HepG2 (cell line): Measurements from ENCODE around the gene SCARF1. TPM values are rescaled to one million over a fixed set of nuclear protein-coding genes. Genes with fewer than 3 reads are reported as not detected.

Source experiments
- ARID5B ChIP-seq: IDR thresholded peaks from 2 replicates; pipeline ENCODE4 v1.4.0; 2020; ENCODE audit warnings: mild to moderate bottlenecking, missing genetic modification reagents
- ETS1 ChIP-seq: sonication (generic); formaldehyde crosslinking; IDR thresholded peaks from 2 replicates; pipeline ENCODE4 v1.4.0; 2020; ENCODE audit warnings: missing genetic modification reagents
- FOSL1 ChIP-seq: sonication (generic); formaldehyde crosslinking; IDR thresholded peaks from 2 replicates; pipeline ENCODE4 v1.9.0; 2021; ENCODE audit warnings: missing genetic modification reagents, borderline replicate concordance
- GFI1 ChIP-seq: sonication (generic); formaldehyde crosslinking; IDR thresholded peaks from 2 replicates; pipeline ENCODE4 v1.5.0; 2020; ENCODE audit warnings: missing genetic modification reagents, mild to moderate bottlenecking, borderline replicate concordance
- GTF3A ChIP-seq: sonication (generic); formaldehyde crosslinking; conservative IDR thresholded peaks from 2 replicates; pipeline ENCODE4 v1.4.0; 2020; ENCODE audit warnings: mild to moderate bottlenecking, missing genetic modification reagents
- KAT2B ChIP-seq: fragments of 150-350 bp; IDR thresholded peaks from 2 replicates; pipeline ENCODE4 v1.6.1; 2014; ENCODE audit warnings: low read depth, low read length, borderline replicate concordance
- PHF8 ChIP-seq: sonication (generic); formaldehyde crosslinking; IDR thresholded peaks from 2 replicates; pipeline ENCODE4 v1.5.0; 2020; ENCODE audit warnings: missing genetic modification reagents
- POLR2G ChIP-seq: fragments of 200-400 bp; formaldehyde crosslinking; IDR thresholded peaks from 2 replicates; pipeline ENCODE4 v1.6.1; 2018; ENCODE audit warnings: mild to moderate bottlenecking, low read depth, low read length, moderate library complexity
- PPARG ChIP-seq: conservative IDR thresholded peaks from 2 replicates; pipeline ENCODE4 v1.6.1; 2016; ENCODE audit warnings: missing biosample characterization, missing genetic modification reagents
- RAD21 ChIP-seq: fragments of 450-650 bp; formaldehyde crosslinking; IDR thresholded peaks from 2 replicates; pipeline ENCODE4 v1.5.0; 2020; ENCODE audit warnings: mild to moderate bottlenecking
- SIN3B ChIP-seq: fragments of 150-350 bp; IDR thresholded peaks from 2 replicates; pipeline ENCODE4 v1.6.1; 2014; ENCODE audit warnings: low read length
- ZC3H4 ChIP-seq: sonication (generic); formaldehyde crosslinking; IDR thresholded peaks from 2 replicates; pipeline ENCODE4 v1.4.0; 2020; ENCODE audit warnings: missing genetic modification reagents, borderline replicate concordance
- ZHX2 ChIP-seq, 2 experiments: sonication (generic) in 1 of 2; formaldehyde crosslinking in 1 of 2; IDR thresholded peaks; 2 replicates each; pipeline versions ENCODE4 v1.6.1 to v1.9.0; 2014 to 2022; ENCODE audit warnings: antibody characterized with exemption in 1 of 2, borderline replicate concordance in 1 of 2, inconsistent platforms in 1 of 2, low read depth in 1 of 2, missing genetic modification reagents in 1 of 2
- ZNF282 ChIP-seq: fragments of 450-650 bp; IDR thresholded peaks from 2 replicates; pipeline ENCODE4 v1.6.1; 2018; ENCODE audit not compliant: partially characterized antibody
- ZNF329 ChIP-seq: sonication (generic); formaldehyde crosslinking; IDR thresholded peaks from 2 replicates; pipeline ENCODE4 v1.9.0; 2021; ENCODE audit warnings: low read depth, mild to moderate bottlenecking, missing genetic modification reagents
- ZNF484 ChIP-seq: sonication (generic); formaldehyde crosslinking; IDR thresholded peaks from 2 replicates; pipeline ENCODE4 v1.5.1; 2020; ENCODE audit warnings: mild to moderate bottlenecking, low read depth, missing genetic modification reagents, borderline replicate concordance
- ZNF577 ChIP-seq: sonication (generic); formaldehyde crosslinking; IDR thresholded peaks from 2 replicates; pipeline ENCODE4 v1.4.0; 2020; ENCODE audit warnings: mild to moderate bottlenecking, low read depth, missing genetic modification reagents, borderline replicate concordance
- ZNF83 ChIP-seq: sonication (generic); formaldehyde crosslinking; IDR thresholded peaks from 2 replicates; pipeline ENCODE4 v1.4.0; 2020; ENCODE audit warnings: missing genetic modification reagents, mild to moderate bottlenecking, borderline replicate concordance
- polyA plus RNA-seq, 8 experiments: library from polyadenylated mRNA; depleted of rRNA in 3 of 8; stranded (reverse) in 7 of 8; unstranded in 1 of 8; fragments of >200 nt; fragmentation: Illumina TruSeq in 4 of 8; extraction: Trizol in 4 of 8; gene quantifications; 2 replicates each; pipeline versions ENCODE4 v1.2.1 to v1.2.3, GENCODE V29; 2011 to 2016; ENCODE audit warnings: low read depth in 4 of 8, missing spikeins in 1 of 8, mixed read lengths in 1 of 8; ENCODE audit not compliant: insufficient read depth in 1 of 8
- total RNA-seq, 5 experiments: library from RNA; depleted of rRNA; stranded (reverse); fragments of >200 nt; fragmentation: Illumina TruSeq; extraction: Trizol; gene quantifications; 2 replicates each; pipeline ENCODE4 v1.2.3, GENCODE V29; 2016; ENCODE audit warnings: low read depth in 1 of 5

Gene SCARF1
- total and polyA plus RNA-seq, 2 of the 13 experiments (the other 11 are each of a cell fraction or from before 2014, with no cell fraction given): 0.24 to 0.71 TPM

GRCh38 chr17:1604831-1605528 lies 40.6 kb downstream of the SCARF1 start (continued):
- TF ChIP-seq ZHX2 (IDR thresholded peaks at IDR 0.05; ENCODE audit: low read depth): no peak
- no peak for TF ChIP-seq ZHX2 (CRISPR knock-in tag; IDR thresholded peaks at IDR 0.05; ENCODE audit: borderline replicate concordance)
- TF ChIP-seq ZNF577 (CRISPR knock-in tag): no peak
- no peak for TF ChIP-seq ARID5B (CRISPR knock-in tag)
- TF ChIP-seq POLR2G: no peak
- TF ChIP-seq SIN3B: no peak
- TF ChIP-seq ZNF484 (CRISPR knock-in tag): no peak
- no peak for TF ChIP-seq PPARG (CRISPR knock-in tag)
- no peak for TF ChIP-seq ZNF83 (CRISPR knock-in tag)
- TF ChIP-seq ETS1: no peak
- no peak for TF ChIP-seq GTF3A
- TF ChIP-seq ZC3H4 (CRISPR knock-in tag): no peak
- no peak for TF ChIP-seq FOSL1 (CRISPR knock-in tag)
- TF ChIP-seq PHF8: no peak
- TF ChIP-seq ZNF282: no peak
- TF ChIP-seq GFI1 (CRISPR knock-in tag): no peak
- no peak for TF ChIP-seq KAT2B
- no peak for TF ChIP-seq ZNF329 (CRISPR knock-in tag)
- TF ChIP-seq RAD21: no peak
